B cell (primary cell): ENCODE data around the gene SPTBN1. TPM values are rescaled to one million over a fixed set of nuclear protein-coding genes. Genes with fewer than 3 reads are reported as not detected.

Experiments
- ATAC-seq: fragments of 200-7000 bp; cut with Tn5 transposase; one replicate; pipeline ENCODE4 v1.10.0; 2021; ENCODE audit warnings: low read depth, mild to moderate bottlenecking, moderate number of reproducible peaks, moderate library complexity
- CTCF ChIA-PET: fragments of 350-600 bp; sonication (Branson Sonifier 250); formaldehyde crosslinking; loops from one replicate; lab custom pipeline; 2021; ENCODE audit warnings: antibody characterized with exemption, inconsistent platforms; lab: Charles Lee
- POLR2A ChIA-PET: fragments of 350-600 bp; sonication (Branson Sonifier 250); formaldehyde crosslinking; loops from one replicate; lab custom pipeline; 2021; ENCODE audit warnings: antibody characterized with exemption; lab: Charles Lee
- DNase-seq: peaks from one replicate; pipeline ENCODE4 v3.0.0; 2013
- H2AFZ ChIP-seq: 2 replicates; pipeline ENCODE4 v1.6.1; 2012; ENCODE audit warnings: mild to moderate bottlenecking, low read depth, low read length; ENCODE audit not compliant: insufficient read depth, poor library complexity, severe bottlenecking
- H3K27ac ChIP-seq, 2 donors: 1 replicate in 1 of 2; 2 replicates in 1 of 2; pipeline ENCODE4 v1.5.1; 2012 to 2013; ENCODE audit warnings: low read length in 2 of 2, mild to moderate bottlenecking in 2 of 2, moderate library complexity in 1 of 2
- H3K27me3 ChIP-seq, 4 experiments: fragments of 200-600 bp in 1 of 4; sonication (generic) in 1 of 4; replicated peaks in 1 of 4; 1 replicate in 2 of 4; 2 replicates in 2 of 4; pipeline versions ENCODE4 v1.6.1 to v1.7.0; 2013 to 2016; ENCODE audit warnings: low read length in 3 of 4, mild to moderate bottlenecking in 2 of 4, mixed read lengths in 1 of 4, moderate library complexity in 1 of 4; ENCODE audit not compliant: insufficient read depth in 4 of 4, control insufficient read depth in 3 of 4; ENCODE audit errors: control extremely low read depth in 1 of 4
- H3K36me3 ChIP-seq, 2 experiments: replicated peaks in 1 of 2; 1 replicate in 1 of 2; 2 replicates in 1 of 2; pipeline versions ENCODE4 v1.6.1 to v1.7.1; 2013; ENCODE audit warnings: low read length in 1 of 2; ENCODE audit not compliant: insufficient read depth in 2 of 2, control insufficient read depth in 1 of 2; ENCODE audit errors: control extremely low read depth in 1 of 2, extremely low read depth in 1 of 2
- H3K4me1 ChIP-seq, 2 donors: fragments of 200-600 bp in 1 of 2; sonication (generic) in 1 of 2; 1 replicate in 1 of 2; 2 replicates in 1 of 2; pipeline versions ENCODE4 v1.5.1 to v1.6.1; 2013 to 2017; ENCODE audit warnings: low read length in 2 of 2; ENCODE audit not compliant: control insufficient read depth in 2 of 2, insufficient read depth in 2 of 2
- H3K4me2 ChIP-seq: replicated peaks from 2 replicates; pipeline ENCODE3; 2012; ENCODE audit warnings: mild to moderate bottlenecking, low read depth, low read length; ENCODE audit not compliant: poor library complexity, severe bottlenecking
- H3K4me3 ChIP-seq, 5 experiments: fragments of 200-600 bp in 1 of 5; sonication (generic) in 1 of 5; 1 replicate in 3 of 5; 2 replicates in 2 of 5; pipeline versions ENCODE4 v1.5.1 to v1.7.0; 2011 to 2016; ENCODE audit warnings: low read length in 4 of 5, mild to moderate bottlenecking in 4 of 5, low read depth in 2 of 5, control low read depth in 1 of 5, moderate library complexity in 1 of 5; ENCODE audit not compliant: insufficient read depth in 1 of 5; ENCODE audit errors: control extremely low read depth in 1 of 5, extremely low read depth in 1 of 5
- H3K79me2 ChIP-seq: fragments of 200-600 bp; sonication (generic); one replicate; pipeline ENCODE4 v1.6.0; 2016; ENCODE audit warnings: low read length; ENCODE audit not compliant: control insufficient read depth, insufficient read depth
- H3K9ac ChIP-seq: fragments of 200-600 bp; sonication (generic); 2 replicates; pipeline ENCODE4 v1.6.1; 2017; ENCODE audit warnings: mild to moderate bottlenecking, low read length, moderate library complexity
- H3K9me3 ChIP-seq, 3 donors: one replicate each; pipeline versions ENCODE4 v1.6.1 to v1.7.1; 2013; ENCODE audit warnings: low read length in 2 of 3; ENCODE audit not compliant: control insufficient read depth in 2 of 3, insufficient read depth in 1 of 3; ENCODE audit errors: control extremely low read depth in 1 of 3
- H4K20me1 ChIP-seq: 2 replicates; pipeline ENCODE4 v1.6.0; 2012; ENCODE audit warnings: mild to moderate bottlenecking, low read length; ENCODE audit not compliant: insufficient read depth, control insufficient read depth, poor library complexity, severe bottlenecking
- H3K27ac Mint-ChIP-seq: one replicate; pipeline ENCODE4 v1.8.0; 2021; ENCODE audit warnings: mixed read lengths
- H3K27me3 Mint-ChIP-seq: one replicate; pipeline ENCODE4 v1.8.0; 2021; ENCODE audit warnings: mixed read lengths
- H3K4me1 Mint-ChIP-seq: one replicate; pipeline ENCODE4 v1.8.0; 2021; ENCODE audit warnings: mixed read lengths
- H3K4me3 Mint-ChIP-seq: one replicate; pipeline ENCODE4 v1.8.0; 2021; ENCODE audit warnings: mixed read lengths
- H3K9me3 Mint-ChIP-seq: one replicate; pipeline ENCODE4 v1.8.0; 2022; ENCODE audit warnings: mixed read lengths; ENCODE audit not compliant: insufficient read depth
- CTCF ChIP-seq: fragments of 200-600 bp; IDR thresholded peaks from one replicate; pipeline ENCODE4 v1.8.0; 2022; ENCODE audit warnings: antibody characterized with exemption, mild to moderate bottlenecking
- EZH2 ChIP-seq: IDR thresholded peaks from 2 replicates; pipeline ENCODE4 v1.6.1; 2012; ENCODE audit warnings: borderline replicate concordance, low read depth, mild to moderate bottlenecking, moderate library complexity, low read length; ENCODE audit not compliant: insufficient read depth, poor library complexity, severe bottlenecking
- WGBS: methylation state at CpG from one replicate; pipeline ENCODE4 v1.1.5; 2013; ENCODE audit warnings: missing lambda C conversion rate; ENCODE audit not compliant: insufficient coverage; 5-methylcytosine and 5-hydroxymethylcytosine counted together
- intact Hi-C: fragments of 100-400 bp; cut with micrococcal nuclease; formaldehyde crosslinking; loops from one replicate; pipeline ENCODE4 v1.10.0; 2022
- polyA plus RNA-seq: library from polyadenylated mRNA; depleted of rRNA; stranded (reverse); fragments of >200 nt; gene quantifications from 2 replicates; pipeline ENCODE4 v1.2.3, GENCODE V29; 2012
- total RNA-seq, 2 donors: library from RNA; stranded (reverse); fragments of 120-200 nt in 1 of 2; gene quantifications; 1 replicate in 1 of 2; 2 replicates in 1 of 2; pipeline versions ENCODE4 v1.2.3 to v1.2.4, GENCODE V29; 2013 to 2022

SPTBN1 gene
- total and polyA plus RNA-seq, 2 donors (not counting 1 experiment from before 2014, with no cell fraction given) = 43.7 to 144 TPM

GRCh38 chr2:54634021-54634420 lies 177.9 kb downstream of the SPTBN1 start:
- peak overlapping the region; percentile 46 to 85 for H3K27ac ChIP-seq
- ATAC-seq (no peak), DNase-seq (no peak)
- H3K4me3 ChIP-seq = no peak overlapping the region
- H3K79me2 ChIP-seq = peaks cover 22% of the 10 kb centered on the region
- intact Hi-C loops = loop anchor here (2.0 to 10.0 kb wide), 3 partner anchors 59 to 529 kb away; no protein-coding TSS in a partner anchor
- peaks cover 7 to 75% of the 10 kb centered on the region in 2 experiments for H3K36me3 ChIP-seq
- Mint-ChIP-seq H3K4me3 (peak overlapping the region; percentile 67), H3K9me3 (no peaks in the 10 kb centered on the region), H3K27ac (peak overlapping the region; percentile 94), H3K27me3 (no peaks in the 10 kb centered on the region), H3K4me1 (peaks cover 62% of the 10 kb centered on the region)
- peaks cover 49% of the 10 kb centered on the region for H4K20me1 ChIP-seq
- ChIA-PET CTCF (interaction anchor here (0.8 to 2.1 kb wide), 11 partner anchors 15 to 204 kb away, joined by 3 to 21 read pairs (median 6); no protein-coding TSS in a partner anchor), POLR2A (interaction anchor here (1.7 kb wide), 1 partner anchor 76 kb away, joined by 11 read pairs; no protein-coding TSS in a partner anchor)
- peak overlapping the region; percentile 28 for H3K9ac ChIP-seq
- 3% methylated on average over 3 of the region's 3 CpGs for WGBS
- peak overlapping the region; percentile 57 for H3K4me2 ChIP-seq
- H3K4me1 ChIP-seq = peaks cover 35 to 41% of the 10 kb centered on the region in 2 donors
- no peaks in the 10 kb centered on the region for H3K9me3 ChIP-seq
- H3K27me3 ChIP-seq = no peaks in the 10 kb centered on the region
- H2AFZ ChIP-seq = no peak overlapping the region
- no peak for TF ChIP-seq EZH2
- TF ChIP-seq CTCF = no peak
